IPS-NIHi11 (cell line): ENCODE measurements around the gene CADPS2.
"Not testable (repeated sequence)": the region's sequence is repeated elsewhere in the genome, so short reads cannot be mapped to it uniquely, and the experiment has no call there.

ENCODE experiments used
- DNase-seq: peaks from one replicate; pipeline ENCODE4 v3.0.0; 2012; ENCODE audit warnings: mixed read lengths, low spot score

The CADPS2 gene

DNA sequence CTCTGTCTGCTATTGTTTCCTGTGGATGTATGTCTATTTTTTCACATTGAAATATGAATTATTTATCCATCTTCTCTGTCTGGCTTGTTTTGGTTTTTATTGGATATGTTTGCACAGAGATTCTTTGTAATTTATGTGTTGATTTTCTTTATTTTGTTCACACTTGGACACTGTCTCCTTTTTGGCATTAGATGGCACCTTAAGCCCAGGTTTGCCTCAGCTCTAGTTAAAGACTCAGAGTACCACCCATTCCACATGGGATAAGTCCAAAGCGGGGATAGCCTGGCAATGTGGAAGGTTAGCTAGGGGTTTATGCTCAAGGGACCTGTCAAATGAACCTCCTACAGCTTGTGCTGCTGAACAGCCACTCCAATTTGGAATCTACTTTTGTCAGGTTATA, 595.8 kb downstream of the CADPS2 start:
- DNase-seq, result no peak

DNA sequence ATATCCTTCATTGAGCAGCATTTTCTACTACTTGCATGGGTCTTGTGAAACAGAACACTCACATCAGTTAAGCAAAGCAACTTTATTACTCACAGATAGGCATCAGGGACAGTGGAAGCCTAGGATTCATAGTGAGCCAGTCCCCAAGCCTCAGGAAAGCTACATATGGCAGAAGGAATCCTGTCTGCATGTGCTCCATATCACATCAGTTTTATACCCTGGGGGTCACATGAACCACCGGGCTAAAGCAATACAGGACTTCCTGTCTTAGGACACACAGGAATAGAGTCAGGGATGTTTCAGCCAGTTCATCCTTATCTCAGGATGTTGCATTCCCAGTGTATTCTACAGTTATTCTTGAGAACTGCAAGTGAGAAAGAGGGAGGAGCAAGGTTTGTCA, 596.8 kb downstream of the CADPS2 start:
- DNase-seq, result no peak

DNA sequence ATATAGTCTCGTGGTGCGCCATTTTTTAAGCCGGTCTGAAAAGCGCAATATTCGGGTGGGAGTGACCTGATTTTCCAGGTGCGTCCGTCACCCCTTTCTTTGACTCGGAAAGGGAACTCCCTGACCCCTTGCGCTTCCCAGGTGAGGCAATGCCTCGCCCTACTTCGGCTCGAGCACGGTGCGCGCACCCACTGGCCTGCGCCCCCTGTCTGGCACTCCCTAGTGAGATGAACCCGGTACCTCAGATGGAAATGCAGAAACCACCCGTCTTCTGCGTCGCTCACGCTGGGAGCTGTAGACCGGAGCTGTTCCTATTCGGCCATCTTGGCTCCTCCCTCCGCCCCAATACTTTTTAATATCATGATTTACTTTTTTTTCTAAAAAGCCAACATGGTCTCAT, 601.7 kb downstream of the CADPS2 start:
- DNase-seq, result not testable (repeated sequence)

DNA sequence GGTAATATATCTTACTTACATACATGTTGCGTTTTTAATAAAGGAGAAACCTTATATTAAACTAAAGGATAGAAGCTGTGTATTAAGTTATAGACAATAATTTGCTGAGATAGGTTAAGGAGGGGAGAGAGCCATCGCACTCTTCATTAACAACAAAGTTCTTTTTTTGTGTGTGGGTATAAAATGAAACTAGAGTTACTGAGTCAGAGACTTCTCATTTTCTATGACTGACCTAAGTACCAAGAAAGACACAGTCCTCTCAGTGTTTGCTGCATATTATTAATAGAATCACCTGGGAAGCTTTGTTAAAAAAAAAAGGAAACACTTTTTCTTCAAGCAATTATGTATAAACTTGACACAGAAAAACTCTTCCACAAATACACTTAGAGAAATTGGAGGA, 613.1 kb downstream of the CADPS2 start:
- DNase-seq, result no peak

- no peak for DNase-seq
Measured at GRCh38 chr7:122269241-122269640, 617.0 kb downstream of the CADPS2 start.
